CD4-positive, alpha-beta T cell treated with Interferon alpha-2 for 1 hour (primary cell): Measurements from ENCODE around the gene SGK1.
A peak's percentile ranks its signal among the peaks of the same experiment; 100 is the strongest.

Source experiments
- DNase-seq, 2 donors: peaks; one replicate each; pipeline ENCODE4 v3.0.0-alpha.2; 2020 to 2022

The SGK1 gene

GRCh38 chr6:134317471-134318131 lies at the start of gene SGK1:
Gene SGK1 (minus strand): TSS chr6:134318112. CDS start chr6:134317460, 652 bp downstream.
- peak in 1 of 2 donors; percentile 40 for DNase-seq

GRCh38 chr6:134363323-134364039 lies 45.6 kb upstream of the SGK1 start:
- DNase-seq, result no peak

- no peak for DNase-seq
Measured at GRCh38 chr6:134361011-134361410, 43.1 kb upstream of the SGK1 start.

- DNase-seq, result no peak
Measured at GRCh38 chr6:134359302-134359701, 41.4 kb upstream of the SGK1 start.

- no peak for DNase-seq
Measured at GRCh38 chr6:134358320-134358719, 40.4 kb upstream of the SGK1 start.

GRCh38 chr6:134357022-134357487 lies 39.1 kb upstream of the SGK1 start:
- DNase-seq, result peak in 1 of 2 donors; percentile 8

- no peak for DNase-seq
Measured at GRCh38 chr6:134356405-134356804, 38.5 kb upstream of the SGK1 start.

GRCh38 chr6:134352786-134353480 lies 35.0 kb upstream of the SGK1 start:
- DNase-seq, result no peak

- DNase-seq, result peak in 1 of 2 donors; percentile 9
Measured at GRCh38 chr6:134351615-134352474, 33.9 kb upstream of the SGK1 start.

- DNase-seq, result no peak
Measured at GRCh38 chr6:134347885-134348805, 30.2 kb upstream of the SGK1 start.

GRCh38 chr6:134346932-134347545 lies 29.1 kb upstream of the SGK1 start:
- no peak for DNase-seq

GRCh38 chr6:134345789-134346188 lies 27.9 kb upstream of the SGK1 start:
- no peak for DNase-seq

- DNase-seq, result no peak
Measured at GRCh38 chr6:134343066-134343465, 25.2 kb upstream of the SGK1 start.

GRCh38 chr6:134341999-134342567 lies 24.2 kb upstream of the SGK1 start:
- DNase-seq, result no peak

GRCh38 chr6:134340179-134340975 lies 22.5 kb upstream of the SGK1 start:
- DNase-seq, result no peak

- DNase-seq, result no peak
Measured at GRCh38 chr6:134339216-134339615, 21.3 kb upstream of the SGK1 start.

GRCh38 chr6:134331256-134331655 lies 13.3 kb upstream of the SGK1 start:
- no peak for DNase-seq

GRCh38 chr6:134330555-134330954 lies 12.6 kb upstream of the SGK1 start:
- no peak for DNase-seq

- DNase-seq, result no peak
Measured at GRCh38 chr6:134328792-134329191, 10.9 kb upstream of the SGK1 start.

GRCh38 chr6:134328138-134328537 lies 10.2 kb upstream of the SGK1 start:
- DNase-seq, result no peak
